GM12892 (cell line): ENCODE results near the gene HSPA1L.

Experiments used
- POLR2A ChIP-seq: IDR thresholded peaks from 2 replicates; pipeline ENCODE4 v1.6.1; 2011; ENCODE audit warnings: low read depth, low read length, control low read depth
- POLR2AphosphoS5 ChIP-seq: IDR thresholded peaks from 2 replicates; pipeline ENCODE4 v1.6.1; 2011; ENCODE audit warnings: low read depth, low read length, control low read depth

- TF ChIP-seq POLR2A = no peak
- TF ChIP-seq POLR2AphosphoS5 = no peak
These were observed 4.8 kb upstream of the HSPA1L start for GRCh38 chr6:31819871-31820299.
